ENCODE measurements around the gene COQ6.

Gene COQ6

GRCh38 chr14:73944432-73945158, 5.5 kb upstream of the COQ6 start:
- Histone ChIP-seq H3K36me3 (ENCODE audit: insufficient read depth, low read depth, low read length) (no peaks in the 10 kb centered on the region), H3K27ac (ENCODE audit: low read length) (no peak overlapping the region), H3K4me3 (ENCODE audit: low read length) (no peak overlapping the region), H3K9ac (ENCODE audit: low read depth, low read length) (no peak overlapping the region), H3K27me3 (ENCODE audit: insufficient read depth, low read length) (no peaks in the 10 kb centered on the region), H3K4me1 (ENCODE audit: insufficient read depth, low read length) (no peaks in the 10 kb centered on the region), H3K9me3 (ENCODE audit: insufficient read depth, low read depth, low read length) (no peaks in the 10 kb centered on the region)

DNA sequence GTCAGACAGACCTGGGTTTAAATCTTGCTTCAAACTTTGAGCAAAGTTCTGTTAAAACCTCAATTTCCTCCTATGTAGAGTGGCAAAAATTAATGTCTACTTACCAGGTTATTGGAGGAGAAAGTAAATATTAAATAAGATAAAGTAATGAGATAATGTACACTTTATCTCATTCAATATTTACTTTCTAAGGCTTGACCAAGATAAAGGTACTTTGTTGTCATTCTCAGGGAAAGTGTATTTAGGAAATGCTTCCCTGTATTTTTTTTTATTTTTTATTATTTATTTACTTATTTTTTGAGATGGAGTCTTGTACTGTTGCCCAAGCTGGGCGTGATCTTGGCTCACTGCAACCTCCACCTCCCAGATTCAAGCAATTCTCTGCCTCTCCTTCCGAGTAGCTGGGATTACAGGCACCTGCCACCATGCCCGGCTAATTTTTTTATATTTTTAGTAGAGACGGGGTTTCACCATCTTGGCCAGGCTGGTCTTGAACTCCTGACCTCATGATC, 4.9 kb upstream of the COQ6 start:
- H3K4me3 ChIP-seq (ENCODE audit: low read length), result no peak overlapping the region
- no peaks in the 10 kb centered on the region for H3K27me3 ChIP-seq (ENCODE audit: insufficient read depth, low read length)
- no peaks in the 10 kb centered on the region for H3K9me3 ChIP-seq (ENCODE audit: insufficient read depth, low read depth, low read length)
- no peaks in the 10 kb centered on the region for H3K36me3 ChIP-seq (ENCODE audit: insufficient read depth, low read depth, low read length)
- no peak overlapping the region for H3K9ac ChIP-seq (ENCODE audit: low read depth, low read length)
- H3K27ac ChIP-seq (ENCODE audit: low read length), result no peak overlapping the region
- no peaks in the 10 kb centered on the region for H3K4me1 ChIP-seq (ENCODE audit: insufficient read depth, low read length)

- H3K9me3 ChIP-seq (ENCODE audit: insufficient read depth, low read depth, low read length), result no peaks in the 10 kb centered on the region
- H3K27ac ChIP-seq (ENCODE audit: low read length), result no peak overlapping the region
- no peak overlapping the region for H3K9ac ChIP-seq (ENCODE audit: low read depth, low read length)
- H3K27me3 ChIP-seq (ENCODE audit: insufficient read depth, low read length), result no peaks in the 10 kb centered on the region
- peaks cover 29% of the 10 kb centered on the region for H3K36me3 ChIP-seq (ENCODE audit: insufficient read depth, low read depth, low read length)
- no peaks in the 10 kb centered on the region for H3K4me1 ChIP-seq (ENCODE audit: insufficient read depth, low read length)
- no peak overlapping the region for H3K4me3 ChIP-seq (ENCODE audit: low read length)
Observed at GRCh38 chr14:73953731-73954130, 3.6 kb downstream of the COQ6 start.

GRCh38 chr14:73955674-73956073, 5.6 kb downstream of the COQ6 start:
- Histone ChIP-seq H3K27ac (ENCODE audit: low read length) (no peak overlapping the region), H3K9ac (ENCODE audit: low read depth, low read length) (no peak overlapping the region), H3K27me3 (ENCODE audit: insufficient read depth, low read length) (no peaks in the 10 kb centered on the region), H3K9me3 (ENCODE audit: insufficient read depth, low read depth, low read length) (no peaks in the 10 kb centered on the region), H3K4me1 (ENCODE audit: insufficient read depth, low read length) (no peaks in the 10 kb centered on the region), H3K36me3 (ENCODE audit: insufficient read depth, low read depth, low read length) (peaks cover 46% of the 10 kb centered on the region), H3K4me3 (ENCODE audit: low read length) (no peak overlapping the region)

DNA sequence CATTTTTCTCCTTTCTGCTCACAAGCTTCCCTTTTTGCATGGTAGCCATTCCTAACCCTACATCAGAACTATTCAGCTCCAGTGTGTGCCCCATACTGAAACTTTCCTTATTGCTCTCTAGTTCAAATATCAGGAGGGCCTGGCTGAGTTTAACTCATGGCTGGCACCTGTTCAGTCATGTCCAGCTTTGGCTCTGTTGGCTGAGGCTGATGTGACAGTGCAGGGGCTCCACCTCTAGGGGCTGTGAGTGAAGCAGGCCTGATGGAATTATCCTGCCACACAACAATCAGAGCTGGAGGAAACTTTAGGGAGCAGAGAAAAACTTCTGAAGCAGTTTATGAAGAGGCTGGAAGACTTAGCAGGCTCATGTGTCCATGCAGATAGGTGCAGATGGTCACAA, 8.5 kb downstream of the COQ6 start:
- Histone ChIP-seq H3K4me3 (ENCODE audit: low read length) (no peak overlapping the region), H3K27me3 (ENCODE audit: insufficient read depth, low read length) (no peaks in the 10 kb centered on the region), H3K4me1 (ENCODE audit: insufficient read depth, low read length) (no peaks in the 10 kb centered on the region), H3K9ac (ENCODE audit: low read depth, low read length) (no peak overlapping the region), H3K9me3 (ENCODE audit: insufficient read depth, low read depth, low read length) (no peaks in the 10 kb centered on the region), H3K36me3 (ENCODE audit: insufficient read depth, low read depth, low read length) (peaks cover 64% of the 10 kb centered on the region), H3K27ac (ENCODE audit: low read length) (no peak overlapping the region)

GRCh38 chr14:73961192-73961591, 11.1 kb downstream of the COQ6 start:
- H3K4me3 ChIP-seq (ENCODE audit: low read length), result no peak overlapping the region
- no peaks in the 10 kb centered on the region for H3K4me1 ChIP-seq (ENCODE audit: insufficient read depth, low read length)
- H3K27ac ChIP-seq (ENCODE audit: low read length), result no peak overlapping the region
- H3K27me3 ChIP-seq (ENCODE audit: insufficient read depth, low read length), result no peaks in the 10 kb centered on the region
- H3K36me3 ChIP-seq (ENCODE audit: insufficient read depth, low read depth, low read length), result peaks cover 60% of the 10 kb centered on the region
- H3K9me3 ChIP-seq (ENCODE audit: insufficient read depth, low read depth, low read length), result no peaks in the 10 kb centered on the region
- no peak overlapping the region for H3K9ac ChIP-seq (ENCODE audit: low read depth, low read length)

DNA sequence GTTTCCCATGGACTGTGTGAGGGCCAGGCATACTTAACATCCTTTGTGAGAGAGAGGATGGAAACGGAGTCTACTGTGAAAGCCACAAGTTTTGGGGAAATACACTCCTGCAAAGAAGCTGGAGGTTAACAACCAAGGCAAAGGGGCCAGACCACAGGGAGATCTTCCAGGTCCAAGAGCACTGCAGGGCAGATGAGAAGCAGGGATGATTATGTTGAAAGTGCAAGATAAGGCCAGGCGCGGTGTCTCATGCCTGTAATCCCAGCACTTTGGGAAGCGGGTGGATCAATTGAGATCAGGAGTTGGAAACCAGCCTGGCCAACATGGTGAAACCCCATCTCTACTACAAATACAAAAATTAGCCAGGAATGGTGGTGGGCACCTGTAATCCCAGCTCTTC, 15.1 kb downstream of the COQ6 start:
- Histone ChIP-seq H3K4me3 (ENCODE audit: low read length) (no peak overlapping the region), H3K27me3 (ENCODE audit: insufficient read depth, low read length) (no peaks in the 10 kb centered on the region), H3K36me3 (ENCODE audit: insufficient read depth, low read depth, low read length) (peaks cover 39% of the 10 kb centered on the region)

DNA sequence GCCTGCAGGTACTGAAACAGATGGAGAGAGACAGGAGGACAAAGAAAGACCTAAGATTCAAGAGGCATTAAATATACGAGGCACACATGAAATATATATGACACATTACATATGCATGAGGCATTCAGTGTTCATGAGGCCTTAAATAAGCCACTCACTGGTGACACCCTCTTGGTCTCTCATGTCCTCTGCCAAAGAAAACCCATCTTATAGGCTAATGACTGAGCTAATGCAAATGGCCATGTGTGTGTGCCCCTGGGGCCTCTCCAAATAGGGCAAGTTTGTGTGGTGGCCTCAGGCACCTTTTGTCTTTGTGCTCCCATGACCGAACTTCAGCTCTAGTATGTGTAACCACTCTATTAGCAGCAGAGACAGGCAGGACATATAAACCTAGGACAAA, 18.8 kb downstream of the COQ6 start:
- Histone ChIP-seq H3K36me3 (ENCODE audit: insufficient read depth, low read depth, low read length) (peaks cover 12% of the 10 kb centered on the region), H3K27me3 (ENCODE audit: insufficient read depth, low read length) (no peaks in the 10 kb centered on the region), H3K4me1 (ENCODE audit: insufficient read depth, low read length) (no peaks in the 10 kb centered on the region), H3K4me3 (ENCODE audit: low read length) (no peak overlapping the region), H3K27ac (ENCODE audit: low read length) (no peak overlapping the region), H3K9me3 (ENCODE audit: insufficient read depth, low read depth, low read length) (no peaks in the 10 kb centered on the region), H3K9ac (ENCODE audit: low read depth, low read length) (no peak overlapping the region)

More for the DNA sequence above, 15.1 kb downstream of the COQ6 start:
- Histone ChIP-seq H3K9ac (ENCODE audit: low read depth, low read length) (no peak overlapping the region), H3K27ac (ENCODE audit: low read length) (no peak overlapping the region), H3K4me1 (ENCODE audit: insufficient read depth, low read length) (no peaks in the 10 kb centered on the region), H3K9me3 (ENCODE audit: insufficient read depth, low read depth, low read length) (no peaks in the 10 kb centered on the region)

DNA sequence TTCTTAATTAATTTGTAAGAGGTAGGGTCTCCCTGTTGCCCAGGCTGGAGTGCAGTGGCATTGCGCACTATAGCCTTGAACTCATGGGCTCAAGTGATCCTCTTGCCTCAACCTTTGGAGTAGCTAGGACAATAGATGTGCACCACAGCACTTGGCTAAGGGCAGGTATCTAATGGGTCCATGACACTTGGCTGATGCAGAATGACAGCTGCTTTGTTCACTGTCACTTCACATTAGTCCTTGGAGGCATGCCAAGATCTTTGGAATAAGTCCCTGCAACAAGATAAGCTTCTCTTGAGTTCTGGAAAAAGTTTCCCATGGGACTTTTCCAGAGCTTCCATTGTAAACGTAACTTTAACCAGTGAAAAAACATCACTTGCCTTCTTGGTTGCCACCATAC, 23.4 kb downstream of the COQ6 start:
- Histone ChIP-seq H3K36me3 (ENCODE audit: insufficient read depth, low read depth, low read length) (peaks cover 12% of the 10 kb centered on the region; the same call in 1 of the 2 replicates), H3K4me1 (ENCODE audit: insufficient read depth, low read length) (no peaks in the 10 kb centered on the region), H3K9ac (ENCODE audit: low read depth, low read length) (no peak overlapping the region), H3K4me3 (ENCODE audit: low read length) (no peak overlapping the region), H3K9me3 (ENCODE audit: insufficient read depth, low read depth, low read length) (no peaks in the 10 kb centered on the region), H3K27ac (ENCODE audit: low read length) (no peak overlapping the region), H3K27me3 (ENCODE audit: insufficient read depth, low read length) (no peaks in the 10 kb centered on the region)

DNA sequence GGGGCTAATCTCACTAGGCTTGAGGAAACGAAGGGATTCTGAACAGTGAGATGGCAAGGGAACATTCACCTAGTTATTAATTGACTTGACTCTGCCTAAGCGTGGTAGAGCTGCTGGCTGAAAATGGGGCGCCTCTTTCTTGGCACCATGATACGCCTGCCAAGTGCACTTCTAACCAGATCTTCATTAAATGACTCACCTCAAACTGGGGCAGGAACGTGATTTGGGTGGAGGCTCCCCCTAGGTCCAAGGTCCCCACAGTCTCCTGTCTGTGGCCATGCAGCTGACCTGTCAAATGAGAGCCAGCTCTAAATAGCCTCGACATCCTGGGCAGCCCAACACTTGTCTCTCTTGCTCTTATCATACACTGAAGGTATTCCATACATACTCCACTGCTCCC, 26.0 kb downstream of the COQ6 start:
- Histone ChIP-seq H3K4me3 (ENCODE audit: low read length) (no peak overlapping the region), H3K9ac (ENCODE audit: low read depth, low read length) (no peak overlapping the region), H3K9me3 (ENCODE audit: insufficient read depth, low read depth, low read length) (no peaks in the 10 kb centered on the region), H3K36me3 (ENCODE audit: insufficient read depth, low read depth, low read length) (peaks cover 7% of the 10 kb centered on the region; the same call in 1 of the 2 replicates), H3K27ac (ENCODE audit: low read length) (no peak overlapping the region), H3K27me3 (ENCODE audit: insufficient read depth, low read length) (no peaks in the 10 kb centered on the region), H3K4me1 (ENCODE audit: insufficient read depth, low read length) (no peaks in the 10 kb centered on the region)

DNA sequence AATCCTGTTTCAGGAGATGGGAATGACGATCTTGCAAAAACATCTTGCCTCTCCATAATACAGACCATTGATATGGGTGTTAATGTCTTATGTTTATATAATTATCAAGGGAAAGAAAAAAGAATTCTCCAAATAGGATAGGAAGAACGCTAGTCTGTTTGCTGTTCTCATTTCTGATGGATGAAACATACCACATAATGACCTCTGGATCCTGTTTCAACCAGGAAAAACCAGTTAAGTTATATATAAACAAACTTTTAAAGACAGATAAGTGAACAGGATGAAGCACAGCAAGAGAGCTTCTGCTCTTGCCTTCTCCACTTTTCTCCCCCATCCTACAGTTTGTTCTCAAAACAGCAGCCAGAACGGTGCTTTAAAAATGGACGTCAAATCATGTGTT, 27.8 kb downstream of the COQ6 start:
- H3K36me3 ChIP-seq (ENCODE audit: insufficient read depth, low read depth, low read length), result peaks cover 7% of the 10 kb centered on the region; the same call in 1 of the 2 replicates
- no peaks in the 10 kb centered on the region for H3K27me3 ChIP-seq (ENCODE audit: insufficient read depth, low read length)
- no peaks in the 10 kb centered on the region for H3K9me3 ChIP-seq (ENCODE audit: insufficient read depth, low read depth, low read length)
- H3K9ac ChIP-seq (ENCODE audit: low read depth, low read length), result no peak overlapping the region
- H3K4me1 ChIP-seq (ENCODE audit: insufficient read depth, low read length), result no peaks in the 10 kb centered on the region
- H3K4me3 ChIP-seq (ENCODE audit: low read length), result no peak overlapping the region
- H3K27ac ChIP-seq (ENCODE audit: low read length), result no peak overlapping the region

GRCh38 chr14:73988065-73988464, 38.0 kb downstream of the COQ6 start:
- Histone ChIP-seq H3K4me1 (ENCODE audit: insufficient read depth, low read length) (no peaks in the 10 kb centered on the region), H3K36me3 (ENCODE audit: insufficient read depth, low read depth, low read length) (peaks cover 8% of the 10 kb centered on the region; the same call in 1 of the 2 replicates), H3K27me3 (ENCODE audit: insufficient read depth, low read length) (no peaks in the 10 kb centered on the region), H3K27ac (ENCODE audit: low read length) (no peak overlapping the region), H3K4me3 (ENCODE audit: low read length) (no peak overlapping the region), H3K9me3 (ENCODE audit: insufficient read depth, low read depth, low read length) (no peaks in the 10 kb centered on the region), H3K9ac (ENCODE audit: low read depth, low read length) (no peak overlapping the region)

Data from iPS-20b (cell line).